HG02981 (cell line): ENCODE measurements around the gene CYREN.

Source experiments
- ATAC-seq: cut with Tn5 transposase; IDR thresholded peaks from one replicate; pipeline ENCODE4 v1.9.1; 2021; ENCODE audit warnings: mild to moderate bottlenecking, moderate library complexity; ENCODE audit not compliant: unreplicated experiment

CYREN gene

GRCh38 chr7:135197906-135198655 is 27.6 kb upstream of the CYREN start:
- no peak for ATAC-seq

GRCh38 chr7:135197343-135197742 is 26.8 kb upstream of the CYREN start:
- ATAC-seq: no peak

GRCh38 chr7:135195968-135196629 is 25.6 kb upstream of the CYREN start:
- ATAC-seq: no peak

GRCh38 chr7:135195156-135195555 is 24.6 kb upstream of the CYREN start:
- ATAC-seq: no peak

- ATAC-seq: no peak
These were observed 24.1 kb upstream of the CYREN start for GRCh38 chr7:135194494-135195095.

GRCh38 chr7:135193615-135194081 is 23.1 kb upstream of the CYREN start:
- ATAC-seq: no peak

GRCh38 chr7:135192914-135193536 is 22.5 kb upstream of the CYREN start:
- ATAC-seq: no peak

GRCh38 chr7:135190703-135191102 is 20.2 kb upstream of the CYREN start:
- no peak for ATAC-seq

- no peak for ATAC-seq
These were observed 19.5 kb upstream of the CYREN start for GRCh38 chr7:135189961-135190360.

GRCh38 chr7:135189221-135189662 is 18.7 kb upstream of the CYREN start:
- ATAC-seq: no peak

GRCh38 chr7:135188298-135188984 is 17.9 kb upstream of the CYREN start:
- peak; percentile 36 for ATAC-seq

- ATAC-seq: peak; percentile 67
These were observed 16.3 kb upstream of the CYREN start for GRCh38 chr7:135186841-135187253.

GRCh38 chr7:135186261-135186540 is 15.7 kb upstream of the CYREN start:
- no peak for ATAC-seq

- no peak for ATAC-seq
These were observed 15.2 kb upstream of the CYREN start for GRCh38 chr7:135185471-135186260.

- ATAC-seq: no peak
These were observed 13.8 kb upstream of the CYREN start for GRCh38 chr7:135184254-135184841.

GRCh38 chr7:135183478-135183877 is 13.0 kb upstream of the CYREN start:
- ATAC-seq: no peak

GRCh38 chr7:135181929-135182678 is 11.6 kb upstream of the CYREN start:
- ATAC-seq: no peak

- no peak for ATAC-seq
These were observed 10.9 kb upstream of the CYREN start for GRCh38 chr7:135181261-135181928.

GRCh38 chr7:135180122-135180521 is 9.6 kb upstream of the CYREN start:
- peak; percentile 40 for ATAC-seq
